GM18519 (cell line): ENCODE results near the gene CASP10.

ENCODE experiments used
- ATAC-seq: cut with Tn5 transposase; IDR thresholded peaks from one replicate; pipeline ENCODE4 v1.9.1; 2021; ENCODE audit warnings: mild to moderate bottlenecking, moderate library complexity; ENCODE audit not compliant: unreplicated experiment, low FRiP score

CASP10 gene

DNA sequence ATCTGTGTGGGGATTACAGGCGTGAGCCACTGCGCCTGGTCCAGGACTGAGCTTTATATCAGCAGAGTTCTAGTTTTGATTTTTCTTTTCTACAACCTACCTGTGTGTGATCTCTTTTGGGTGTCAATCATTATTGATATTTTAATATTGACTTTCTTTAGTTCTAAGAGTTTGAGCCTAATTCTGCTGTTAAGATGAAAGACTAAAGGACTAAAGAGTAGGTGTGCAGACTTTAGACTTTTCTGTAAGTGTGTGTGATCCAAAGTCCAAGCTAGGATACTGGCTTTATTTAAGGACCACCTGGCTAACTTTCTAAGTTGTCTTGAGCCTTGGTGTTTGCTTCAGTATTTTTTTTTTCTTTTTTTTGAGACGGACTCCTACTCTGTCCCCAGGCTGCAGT is 12.4 kb downstream of the CASP10 start:
- no peak for ATAC-seq

DNA sequence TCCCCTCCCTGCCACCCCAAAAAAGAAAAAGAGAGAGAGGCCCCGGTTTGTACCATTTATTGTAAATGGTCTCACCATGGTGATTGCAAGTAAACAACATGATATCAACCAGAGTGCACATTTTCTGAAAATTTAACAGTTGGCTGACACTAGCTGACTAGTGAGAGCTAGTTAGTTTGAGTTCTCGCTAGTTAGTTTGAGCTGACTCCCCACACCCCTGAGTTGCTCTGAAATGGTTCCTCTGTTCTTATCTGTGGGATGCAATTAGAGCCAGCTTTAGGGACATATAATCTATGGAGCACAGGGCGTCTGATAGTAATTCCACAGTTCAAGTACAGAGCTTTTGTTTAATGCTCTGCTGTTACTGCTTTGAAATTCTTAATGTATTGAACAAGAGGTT is 13.1 kb downstream of the CASP10 start:
- no peak for ATAC-seq

DNA sequence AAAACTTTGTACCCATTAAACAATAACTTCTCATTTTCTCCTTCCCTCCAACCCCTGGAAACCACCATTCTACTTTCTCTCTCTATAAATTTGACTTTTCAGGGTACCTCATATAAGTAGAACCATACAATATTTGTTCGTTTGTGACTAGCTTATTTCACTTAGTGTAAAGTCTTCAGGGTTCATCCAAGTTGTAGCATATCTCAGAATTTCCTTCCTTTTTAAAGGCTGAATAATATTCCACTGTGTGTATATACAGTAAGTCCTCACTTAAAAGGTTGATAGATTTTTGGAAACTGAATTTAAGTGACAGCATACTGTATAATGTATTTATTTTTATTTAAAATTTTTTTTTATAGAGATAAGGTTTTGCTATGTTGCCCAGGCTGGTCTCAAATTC is 13.9 kb downstream of the CASP10 start:
- no peak for ATAC-seq

DNA sequence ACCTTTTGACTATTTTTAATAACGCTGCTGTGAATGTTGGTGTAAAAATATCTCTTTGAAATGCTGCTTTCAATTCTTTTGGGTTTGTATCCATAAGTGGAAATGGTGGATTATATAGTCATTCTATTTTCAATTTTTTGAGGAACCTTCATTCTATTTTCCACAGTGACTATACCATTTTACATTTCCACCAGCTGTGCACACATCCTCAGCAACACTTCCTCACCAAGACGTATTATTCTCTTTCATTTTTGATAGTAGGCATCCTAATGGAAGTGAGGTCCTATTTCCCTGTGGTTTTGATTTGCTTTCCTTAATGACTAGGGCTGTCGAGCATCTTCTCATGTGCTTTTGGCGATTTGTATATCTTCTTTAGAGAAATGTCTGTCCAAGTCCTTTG is 14.8 kb downstream of the CASP10 start:
- no peak for ATAC-seq

DNA sequence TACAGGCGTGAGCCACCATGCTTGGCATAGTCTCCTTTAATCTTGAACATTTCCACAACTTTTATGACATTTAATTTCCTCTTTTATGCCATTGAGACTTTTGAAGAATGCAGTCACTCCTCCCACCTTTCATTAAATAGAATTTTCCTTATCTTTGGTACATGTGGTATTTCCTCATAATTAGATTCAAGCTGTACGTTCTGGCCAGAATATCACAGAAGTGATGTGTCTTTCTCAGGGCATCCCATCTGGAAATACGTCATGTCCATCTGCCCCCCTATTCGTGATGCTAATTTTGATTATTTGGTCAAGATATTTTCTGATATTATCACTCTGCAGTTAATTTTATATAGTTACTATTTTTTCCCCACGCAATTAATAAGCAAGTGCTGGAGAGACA is 16.9 kb downstream of the CASP10 start:
- no peak for ATAC-seq

DNA sequence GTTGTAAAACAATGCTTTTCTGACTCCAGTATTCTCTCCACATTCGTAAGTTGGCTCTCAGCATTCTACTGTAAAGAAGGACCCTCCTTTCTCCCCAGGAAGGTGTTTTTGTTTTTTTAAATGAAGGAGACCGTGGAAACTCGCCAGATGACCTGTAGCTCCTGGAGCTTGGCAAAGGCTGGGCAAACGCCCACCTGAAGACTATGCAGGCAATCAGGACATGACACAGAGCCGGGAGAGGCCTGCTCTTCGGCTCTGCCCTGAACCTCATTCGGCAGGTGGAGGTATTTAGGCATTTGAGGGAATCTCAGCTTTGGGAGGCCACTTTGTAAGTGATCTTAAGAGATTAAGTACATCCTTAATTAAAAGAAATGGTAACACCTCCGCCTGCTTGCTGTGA is 17.4 kb downstream of the CASP10 start:
- no peak for ATAC-seq

DNA sequence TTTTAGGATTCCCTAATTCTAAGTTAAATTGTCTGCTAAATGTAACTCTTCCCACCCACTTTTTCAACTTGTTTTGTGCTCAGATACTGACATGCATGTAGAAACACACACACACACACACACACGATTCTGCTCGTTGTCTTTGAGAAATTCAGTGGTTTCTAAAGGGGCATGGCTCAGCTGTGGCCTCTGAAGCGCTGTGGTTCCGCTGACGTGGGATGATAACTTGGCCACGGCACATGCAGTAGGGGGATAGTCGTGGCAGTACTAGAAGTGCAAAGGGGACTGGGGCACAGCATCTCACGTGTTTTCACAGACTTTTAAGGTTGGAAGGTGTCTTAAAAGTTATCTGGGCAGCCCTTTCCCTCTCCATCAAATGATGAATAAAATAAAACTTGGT is 18.4 kb downstream of the CASP10 start:
- no peak for ATAC-seq

DNA sequence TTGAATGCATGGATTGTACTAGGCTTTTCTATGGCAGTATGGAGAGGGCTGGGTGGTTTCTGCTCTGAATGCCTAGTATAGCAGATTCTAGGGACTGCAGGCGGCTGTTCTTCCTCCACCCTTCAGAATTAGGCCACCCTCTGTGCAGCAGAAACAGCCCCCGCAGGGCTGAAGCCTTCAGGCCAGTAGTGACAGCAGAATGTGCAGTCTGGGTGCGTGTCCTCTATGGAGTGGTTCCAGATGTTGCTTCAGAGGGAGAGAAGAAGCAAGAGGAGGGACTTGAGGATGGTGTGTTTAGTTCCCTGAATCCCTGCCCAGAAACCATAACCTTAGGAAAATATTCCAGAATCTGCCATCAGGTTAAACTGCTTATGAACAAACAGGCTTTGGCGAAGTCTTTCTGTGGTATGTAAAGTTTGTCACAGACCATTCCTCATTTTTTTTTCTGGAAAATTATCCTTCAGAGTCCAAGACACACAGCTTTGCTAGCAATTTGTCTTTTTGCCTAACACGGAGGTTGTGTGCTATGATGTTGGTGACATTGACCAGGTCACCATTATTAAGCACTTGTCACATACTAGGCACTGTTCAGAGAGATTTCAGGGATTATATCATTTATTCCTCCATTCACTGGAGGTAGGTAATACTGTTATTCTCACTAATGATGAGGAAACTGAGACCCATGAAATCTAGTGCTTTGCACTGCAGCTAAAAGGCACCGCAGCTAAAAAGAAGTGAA is 21.1 kb downstream of the CASP10 start:
- no peak for ATAC-seq

DNA sequence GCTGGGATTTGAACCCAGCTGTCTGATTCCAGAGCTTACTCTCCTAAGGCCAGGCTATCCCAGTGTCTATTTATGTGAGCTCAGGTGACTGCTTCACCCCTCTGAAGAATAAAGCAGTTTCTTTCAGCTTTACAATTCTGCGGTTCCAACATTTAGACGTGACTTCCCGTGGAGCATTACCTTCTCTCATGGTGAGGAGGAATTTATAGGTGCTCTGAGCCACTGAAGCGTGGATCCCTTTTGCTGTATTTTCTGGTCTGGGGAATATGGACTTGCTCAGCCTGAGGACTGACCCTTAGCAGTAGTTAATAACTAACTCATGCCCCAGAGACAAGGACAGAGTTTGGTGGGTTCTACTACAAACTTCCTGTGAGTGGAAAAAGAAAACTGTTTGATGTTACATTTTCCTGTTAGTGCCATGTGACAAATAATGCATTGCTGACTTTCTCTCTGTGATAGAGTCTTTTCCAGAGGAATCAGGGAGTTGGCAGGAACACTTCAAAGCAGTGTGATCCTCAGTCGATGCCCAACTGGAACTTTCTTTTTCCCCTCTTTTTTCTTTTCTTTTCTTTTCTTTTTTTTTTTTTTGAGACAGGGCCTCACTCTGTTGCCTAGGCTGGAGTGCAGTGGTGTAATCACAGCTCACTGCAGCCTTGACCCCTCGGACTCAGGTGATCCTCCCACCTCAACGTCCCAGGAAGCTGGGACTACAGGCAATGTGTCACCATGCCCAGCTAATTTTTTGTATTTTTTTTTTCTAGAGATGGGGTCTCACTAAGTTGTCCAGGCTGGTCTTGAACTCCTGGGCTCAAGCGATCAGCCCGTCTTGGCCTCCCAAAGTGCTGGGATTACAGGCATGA is 21.9 kb downstream of the CASP10 start:
- no peak for ATAC-seq

DNA sequence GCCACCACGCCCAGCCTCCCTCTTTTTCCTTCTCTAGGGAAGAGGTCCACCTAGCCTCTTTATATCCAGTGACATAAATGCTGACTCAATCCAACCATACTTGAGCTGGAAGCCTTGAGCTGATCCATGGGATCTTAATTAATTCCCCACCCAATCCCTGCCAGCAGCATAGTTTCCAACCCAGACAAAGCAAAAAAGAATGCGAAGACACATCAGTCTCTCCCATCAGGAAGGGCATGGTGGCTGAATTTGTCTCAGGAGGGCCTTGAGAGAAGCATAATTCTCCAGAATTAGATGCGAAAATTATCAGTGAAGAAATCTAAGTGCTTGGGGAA is 22.5 kb downstream of the CASP10 start:
- ATAC-seq, result no peak

DNA sequence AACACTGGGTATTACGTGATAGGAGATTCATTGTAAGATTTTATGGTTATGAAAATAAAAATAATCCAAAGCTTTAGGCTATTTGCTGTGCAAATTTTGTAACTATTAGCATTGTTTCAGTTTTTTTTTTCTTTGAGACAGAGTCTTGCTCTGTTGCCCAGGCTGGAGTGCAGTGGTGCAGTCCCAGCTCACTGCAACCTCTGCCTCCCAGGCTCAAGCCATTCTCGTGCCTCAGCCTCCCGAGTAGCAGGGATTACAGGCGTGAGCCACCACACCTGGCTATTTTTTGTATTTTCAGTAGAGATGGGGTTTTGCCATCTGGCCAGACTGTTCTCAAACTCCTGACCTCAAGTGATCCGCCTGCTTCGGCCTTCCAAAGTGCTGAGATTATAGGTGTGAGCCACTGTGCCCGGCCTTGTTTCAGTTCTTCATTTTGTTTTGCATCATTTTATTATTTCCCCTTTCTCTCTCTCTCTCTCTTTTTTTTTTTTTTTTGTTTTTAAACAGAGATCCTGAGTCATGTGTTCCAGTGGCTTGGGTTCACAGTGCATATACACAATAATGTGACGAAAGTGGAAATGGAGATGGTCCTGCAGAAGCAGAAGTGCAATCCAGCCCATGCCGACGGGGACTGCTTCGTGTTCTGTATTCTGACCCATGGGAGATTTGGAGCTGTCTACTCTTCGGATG is 25.8 kb downstream of the CASP10 start:
- peak; percentile 64 for ATAC-seq

DNA sequence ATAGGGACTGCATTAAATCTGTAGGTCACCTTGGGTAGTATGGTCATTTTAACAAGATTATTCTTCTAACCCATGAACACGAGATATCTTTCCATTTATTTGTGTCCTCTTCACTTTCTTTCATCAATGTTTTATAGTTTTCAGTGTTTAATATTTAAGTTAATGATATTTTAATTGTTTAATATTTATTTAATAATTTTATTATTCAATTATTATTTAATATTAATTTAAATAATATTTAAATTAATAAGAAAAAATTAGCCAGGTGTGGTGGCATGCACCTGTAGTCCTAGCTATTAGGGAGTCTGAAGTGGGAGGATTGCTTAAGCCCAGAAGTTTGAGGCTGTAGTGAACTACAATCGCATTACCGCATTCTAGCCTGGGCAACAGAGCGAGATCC is 33.0 kb downstream of the CASP10 start:
- ATAC-seq, result no peak

DNA sequence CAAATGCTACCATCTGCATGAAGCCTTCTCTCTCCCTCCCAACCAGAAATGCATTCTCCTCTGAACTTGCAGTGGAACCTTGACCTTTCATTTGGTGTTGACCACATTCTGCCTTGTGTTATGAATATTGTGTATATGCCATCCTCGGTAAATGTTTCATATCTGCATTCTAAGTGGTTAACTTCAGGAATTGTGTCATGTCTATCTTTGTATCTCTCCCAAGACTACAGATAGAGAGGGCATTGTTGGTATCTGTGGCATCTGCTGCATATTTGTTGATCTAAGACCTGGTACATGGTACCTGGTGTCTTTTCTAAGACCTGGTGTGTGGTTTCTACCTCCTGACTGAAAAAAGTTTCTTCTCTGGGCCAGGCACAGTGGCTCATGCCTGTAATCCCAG is 34.0 kb downstream of the CASP10 start:
- no peak for ATAC-seq

DNA sequence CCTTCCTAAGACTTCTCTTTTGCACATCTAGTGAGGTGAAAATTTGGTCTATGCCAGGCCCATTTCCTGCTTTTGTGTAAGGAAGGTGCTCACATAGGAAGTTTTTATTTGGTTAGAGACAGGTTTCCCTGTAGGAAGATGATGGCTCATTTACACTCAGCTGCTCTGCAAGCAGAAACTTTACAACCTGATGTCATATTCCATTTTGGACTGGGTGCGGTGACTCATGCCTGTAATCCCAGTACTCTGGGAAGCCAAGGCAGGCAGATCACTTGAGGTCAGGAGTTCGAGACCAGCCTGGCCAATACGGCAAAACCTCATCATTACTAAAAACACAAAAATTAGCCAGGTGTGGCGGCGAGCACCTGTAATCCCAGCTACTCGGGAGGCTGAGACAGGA is 35.8 kb downstream of the CASP10 start:
- no peak for ATAC-seq

DNA sequence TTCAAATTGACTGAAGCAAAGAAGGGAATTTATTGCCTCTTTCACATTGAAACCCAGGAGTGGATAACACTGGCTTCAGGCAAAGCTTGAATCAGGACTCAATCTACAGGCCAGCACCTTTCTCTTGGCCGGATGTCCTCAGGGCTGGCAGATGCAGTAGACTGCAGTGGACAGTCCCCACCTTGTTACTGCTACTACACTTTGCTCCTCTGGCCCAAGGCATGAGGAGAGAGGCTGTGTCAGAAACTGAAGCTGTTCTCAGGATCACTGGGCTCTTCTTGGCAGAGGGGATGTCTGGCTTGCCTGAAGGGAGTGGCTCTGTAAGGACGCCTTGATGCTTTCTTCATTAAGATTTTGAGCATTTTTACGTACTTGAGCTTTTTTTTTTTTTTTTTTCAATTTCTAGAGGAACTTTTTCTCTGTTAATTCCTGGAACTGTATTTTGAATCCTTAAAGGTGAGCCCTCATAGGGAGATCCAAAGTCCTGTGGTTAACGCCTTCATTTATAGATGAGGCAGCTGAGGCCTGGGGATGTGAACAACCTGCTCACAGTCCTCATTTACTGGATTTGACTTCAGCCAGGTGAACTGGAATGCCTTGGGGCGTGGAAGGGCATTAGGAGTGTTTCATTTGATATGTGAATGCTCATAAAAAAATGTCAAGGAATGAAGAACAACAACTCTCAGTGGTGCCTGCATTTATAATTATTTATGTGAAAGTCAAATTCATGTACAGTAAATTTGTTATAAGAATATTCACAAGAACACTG is 36.6 kb downstream of the CASP10 start:
- no peak for ATAC-seq

DNA sequence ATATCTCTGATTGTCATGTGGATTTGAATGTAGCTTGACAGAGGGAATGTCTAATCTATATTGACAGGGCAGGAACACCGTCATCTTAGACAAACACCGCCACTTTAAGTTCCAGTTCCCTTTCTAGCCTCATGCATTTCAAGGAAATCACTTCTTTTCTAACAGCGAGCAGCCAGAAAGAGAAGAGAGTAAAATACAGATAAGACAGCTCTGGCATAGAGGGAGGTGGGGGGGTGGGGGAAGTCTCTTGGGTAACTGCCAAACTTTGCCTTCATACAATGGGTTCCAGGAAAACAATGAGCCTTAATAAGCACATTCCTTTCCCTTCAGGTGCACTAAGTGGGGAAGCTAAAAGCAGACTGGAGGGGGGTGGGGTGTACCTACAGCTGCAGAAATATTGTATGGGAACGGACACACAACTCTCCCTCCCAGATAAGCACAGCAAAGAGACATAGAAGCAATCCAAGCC is 37.2 kb downstream of the CASP10 start:
- no peak for ATAC-seq

DNA sequence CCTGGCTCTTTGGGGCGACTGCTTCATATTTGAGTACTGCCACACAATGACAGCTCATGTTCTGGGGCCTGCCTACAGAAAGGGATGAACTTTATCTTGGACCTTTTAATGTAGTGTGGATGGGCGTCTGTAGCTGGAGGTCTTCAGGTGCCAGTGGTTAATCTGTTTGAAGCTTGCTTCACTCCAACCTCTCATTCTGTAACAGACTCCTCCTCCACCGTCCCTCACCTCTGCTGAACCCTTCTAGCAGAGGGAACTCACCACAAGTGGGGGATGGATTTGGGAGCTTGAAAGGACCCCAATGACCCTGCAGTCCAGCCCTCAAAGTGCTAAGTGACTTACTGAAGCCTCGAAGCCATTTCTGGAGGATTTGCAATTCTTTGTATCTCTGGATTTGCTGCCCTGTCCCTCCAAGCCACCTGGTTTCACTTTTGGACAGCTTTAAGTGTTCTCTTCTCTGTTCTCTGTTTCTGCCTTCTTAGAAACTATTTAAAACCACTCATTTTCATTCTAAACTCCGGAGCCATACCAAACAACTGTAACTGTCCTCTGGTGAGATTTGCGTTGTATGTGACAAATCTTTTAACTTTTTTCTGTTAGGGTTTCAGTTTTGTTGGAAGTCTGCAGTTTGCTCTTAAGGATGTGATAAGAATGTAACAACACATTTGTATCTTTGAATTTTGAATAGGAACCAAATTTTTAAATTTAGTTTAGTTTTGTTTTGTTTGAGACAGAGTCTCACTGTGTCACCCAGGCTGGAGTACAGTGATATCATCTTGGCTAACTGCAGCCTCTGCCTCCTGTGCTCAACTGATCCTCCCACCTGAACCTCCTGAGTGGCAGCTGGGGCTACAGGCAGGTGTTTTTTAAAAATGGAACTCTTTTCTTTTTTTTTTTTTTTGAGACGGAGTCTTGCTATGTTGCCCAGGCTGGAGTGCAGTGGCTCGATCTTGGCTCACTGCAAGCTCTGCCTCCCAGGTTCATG is 40.4 kb downstream of the CASP10 start:
- ATAC-seq, result peak; percentile 71

DNA sequence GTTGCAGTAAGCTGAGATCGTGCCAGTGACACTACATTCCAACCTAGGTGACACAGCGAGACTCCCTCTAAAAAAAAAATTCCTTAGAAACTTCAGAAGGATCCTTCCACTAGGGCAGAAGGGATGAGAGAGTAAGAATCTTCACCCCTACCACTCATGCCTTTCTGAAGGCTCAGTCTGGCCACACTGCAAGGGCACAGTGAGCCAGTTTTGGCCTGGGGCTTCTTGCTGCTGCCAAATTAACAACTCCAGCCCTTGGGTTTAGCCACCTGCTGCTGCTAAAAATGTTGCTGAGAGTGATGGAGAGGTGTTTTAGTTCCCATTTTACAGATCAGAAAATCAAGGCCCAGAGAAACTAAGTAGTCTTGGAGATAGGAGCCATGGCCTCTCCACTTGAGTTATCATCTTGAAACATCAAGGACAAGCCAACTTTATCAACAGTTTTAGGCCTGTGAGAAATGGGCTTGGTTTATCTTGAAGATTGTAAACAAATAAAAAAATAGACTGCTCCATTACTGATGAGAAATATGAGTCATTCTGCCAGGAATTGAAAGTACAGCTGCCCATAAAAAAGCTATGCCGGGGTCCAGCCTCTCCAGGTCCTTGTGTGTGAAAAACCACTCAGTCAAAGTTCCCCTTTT is 45.5 kb downstream of the CASP10 start:
- ATAC-seq, result no peak

DNA sequence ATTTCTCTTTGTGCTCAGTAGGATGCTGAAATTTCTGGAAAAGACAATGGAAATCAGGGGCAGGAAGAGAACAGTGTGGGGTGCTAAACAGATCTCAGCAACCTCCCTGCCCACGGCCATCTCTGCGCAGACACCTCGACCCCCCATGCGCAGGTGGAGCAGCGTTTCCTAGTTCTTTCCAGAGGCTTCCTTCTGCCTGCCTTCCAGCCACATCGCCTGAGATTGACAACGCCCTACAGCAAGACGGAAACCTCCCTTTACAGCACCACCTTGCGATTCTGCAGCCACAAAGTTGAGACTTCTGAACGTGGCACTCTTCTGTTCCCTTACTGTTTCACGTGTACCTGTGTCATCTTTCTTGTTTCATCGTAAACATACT is 46.0 kb downstream of the CASP10 start:
- no peak for ATAC-seq
